NCI-H2029 treated with DMSO at 0.1 percent for 48 hours (cell line): ENCODE results near the gene BRAT1.
"Not testable (repeated sequence)": the region's sequence is repeated elsewhere in the genome, so short reads cannot be mapped to it uniquely, and the experiment has no call there.

Source experiments
- DNase-seq: peaks from one replicate; lab custom pipeline; 2025; lab: John Stamatoyannopoulos, UW

The BRAT1 gene

GRCh38 chr7:2535872-2536627 lies 19.3 kb downstream of the BRAT1 start:
- not testable (repeated sequence) for DNase-seq

GRCh38 chr7:2534214-2534613 lies 21.1 kb downstream of the BRAT1 start:
- DNase-seq, result not testable (repeated sequence)

GRCh38 chr7:2533566-2533965 lies 21.8 kb downstream of the BRAT1 start:
- DNase-seq, result not testable (repeated sequence)

- not testable (repeated sequence) for DNase-seq
Observed at GRCh38 chr7:2532816-2533215, 22.5 kb downstream of the BRAT1 start.

- DNase-seq, result not testable (repeated sequence)
Observed at GRCh38 chr7:2532199-2532772, 23.0 kb downstream of the BRAT1 start.

- not testable (repeated sequence) for DNase-seq
Observed at GRCh38 chr7:2531796-2532110, 23.6 kb downstream of the BRAT1 start.

GRCh38 chr7:2530994-2531795 lies 24.1 kb downstream of the BRAT1 start:
- peak; percentile 16 for DNase-seq

- DNase-seq, result no peak
Observed at GRCh38 chr7:2530071-2530987, 25.0 kb downstream of the BRAT1 start.

- no peak for DNase-seq
Observed at GRCh38 chr7:2529161-2530070, 25.9 kb downstream of the BRAT1 start.

- no peak for DNase-seq
Observed at GRCh38 chr7:2528481-2529095, 26.7 kb downstream of the BRAT1 start.

- no peak for DNase-seq
Observed at GRCh38 chr7:2527505-2528467, 27.5 kb downstream of the BRAT1 start.

GRCh38 chr7:2526659-2527504 lies 28.4 kb downstream of the BRAT1 start:
- no peak for DNase-seq

GRCh38 chr7:2525658-2526630 lies 29.4 kb downstream of the BRAT1 start:
- no peak for DNase-seq

GRCh38 chr7:2524808-2525657 lies 30.3 kb downstream of the BRAT1 start:
- no peak for DNase-seq

GRCh38 chr7:2523941-2524807 lies 31.1 kb downstream of the BRAT1 start:
- DNase-seq, result peak; percentile 92
